ENCODE data around the gene P3R3URF.

P3R3URF gene

DNA sequence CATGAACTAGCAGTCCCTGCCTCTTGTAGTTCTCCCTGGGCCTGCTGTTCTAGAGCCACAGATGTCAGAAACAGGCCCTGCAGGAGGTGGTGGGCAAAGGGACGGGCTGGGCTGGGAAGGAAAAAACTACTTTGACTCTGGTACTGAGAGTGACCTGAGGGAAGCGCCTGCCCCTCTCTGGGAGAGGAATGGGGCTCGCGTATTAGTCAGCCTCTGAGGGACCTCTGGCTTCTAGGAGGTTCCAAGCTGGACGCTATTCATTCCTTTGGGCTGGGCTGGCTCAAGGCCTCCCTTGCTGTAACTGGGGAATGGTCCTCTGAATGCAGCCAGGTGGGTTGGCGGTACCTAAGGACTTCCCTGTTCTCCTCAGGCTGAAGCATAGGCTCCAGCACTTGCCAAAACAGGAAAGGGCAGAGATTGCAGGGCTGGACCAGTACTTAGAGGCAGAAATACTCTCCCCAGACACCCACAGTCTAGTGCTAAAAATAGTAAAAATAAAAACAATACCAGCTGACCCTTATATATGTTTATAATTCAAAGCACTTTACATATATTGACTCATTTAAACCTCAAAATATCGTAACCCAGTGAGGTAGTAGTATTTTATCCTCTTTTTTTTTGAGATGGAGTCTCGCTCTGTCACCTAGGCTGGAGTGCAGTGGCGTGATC is 14.9 kb upstream of the P3R3URF start:
- CTCF ChIA-PET: interaction anchor here (0.6 to 1.5 kb wide), 2 partner anchors 32 to 56 kb away, joined by 3 to 9 read pairs; no protein-coding TSS in a partner anchor
- POLR2A ChIA-PET (ENCODE audit: low non-redundant PET): no interaction called here
- TF ChIP-seq, protein P1, sequence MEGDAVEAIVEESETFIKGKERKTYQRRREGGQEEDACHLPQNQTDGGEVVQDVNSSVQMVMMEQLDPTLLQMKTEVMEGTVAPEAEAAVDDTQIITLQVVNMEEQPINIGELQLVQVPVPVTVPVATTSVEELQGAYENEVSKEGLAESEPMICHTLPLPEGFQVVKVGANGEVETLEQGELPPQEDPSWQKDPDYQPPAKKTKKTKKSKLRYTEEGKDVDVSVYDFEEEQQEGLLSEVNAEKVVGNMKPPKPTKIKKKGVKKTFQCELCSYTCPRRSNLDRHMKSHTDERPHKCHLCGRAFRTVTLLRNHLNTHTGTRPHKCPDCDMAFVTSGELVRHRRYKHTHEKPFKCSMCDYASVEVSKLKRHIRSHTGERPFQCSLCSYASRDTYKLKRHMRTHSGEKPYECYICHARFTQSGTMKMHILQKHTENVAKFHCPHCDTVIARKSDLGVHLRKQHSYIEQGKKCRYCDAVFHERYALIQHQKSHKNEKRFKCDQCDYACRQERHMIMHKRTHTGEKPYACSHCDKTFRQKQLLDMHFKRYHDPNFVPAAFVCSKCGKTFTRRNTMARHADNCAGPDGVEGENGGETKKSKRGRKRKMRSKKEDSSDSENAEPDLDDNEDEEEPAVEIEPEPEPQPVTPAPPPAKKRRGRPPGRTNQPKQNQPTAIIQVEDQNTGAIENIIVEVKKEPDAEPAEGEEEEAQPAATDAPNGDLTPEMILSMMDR (conservative IDR thresholded peaks at IDR 0.05; ENCODE audit: low read depth): no peak

DNA sequence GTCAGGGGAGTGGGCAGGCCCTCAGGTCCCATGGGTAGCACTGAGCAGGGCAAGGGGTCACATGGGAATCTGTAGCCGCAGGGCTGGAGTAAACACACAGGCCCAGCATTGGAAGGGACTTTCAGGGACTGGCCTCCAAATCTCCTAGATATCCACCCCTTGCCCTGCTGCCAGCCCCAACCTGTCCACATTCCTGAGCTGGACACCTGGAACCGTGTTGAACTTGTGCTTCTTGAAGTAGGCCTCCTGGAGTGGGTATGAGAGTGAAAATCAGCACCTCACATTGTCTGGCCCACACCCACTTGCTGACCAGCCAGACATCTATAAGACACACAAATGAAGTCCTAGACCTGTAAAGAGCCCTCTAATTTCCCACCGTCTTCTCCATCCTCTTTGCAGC is 14.3 kb upstream of the P3R3URF start:
- POLR2A ChIA-PET (ENCODE audit: low non-redundant PET): no interaction called here
- H3K27ac ChIP-seq: peak overlapping the region; percentile 98
- peak; percentile 49 for DNase-seq (ENCODE audit: low spot score)
- CTCF ChIA-PET: interaction anchor here (0.6 kb wide), 1 partner anchor 56 kb away, joined by 3 read pairs; no protein-coding TSS in a partner anchor
- TF ChIP-seq, protein P1 (conservative IDR thresholded peaks at IDR 0.05; ENCODE audit: low read depth): no peak

More for the DNA sequence above, 14.9 kb upstream of the P3R3URF start:
- DNase-seq (ENCODE audit: low spot score): no peak
- H3K27ac ChIP-seq: peak overlapping the region; percentile 98

DNA sequence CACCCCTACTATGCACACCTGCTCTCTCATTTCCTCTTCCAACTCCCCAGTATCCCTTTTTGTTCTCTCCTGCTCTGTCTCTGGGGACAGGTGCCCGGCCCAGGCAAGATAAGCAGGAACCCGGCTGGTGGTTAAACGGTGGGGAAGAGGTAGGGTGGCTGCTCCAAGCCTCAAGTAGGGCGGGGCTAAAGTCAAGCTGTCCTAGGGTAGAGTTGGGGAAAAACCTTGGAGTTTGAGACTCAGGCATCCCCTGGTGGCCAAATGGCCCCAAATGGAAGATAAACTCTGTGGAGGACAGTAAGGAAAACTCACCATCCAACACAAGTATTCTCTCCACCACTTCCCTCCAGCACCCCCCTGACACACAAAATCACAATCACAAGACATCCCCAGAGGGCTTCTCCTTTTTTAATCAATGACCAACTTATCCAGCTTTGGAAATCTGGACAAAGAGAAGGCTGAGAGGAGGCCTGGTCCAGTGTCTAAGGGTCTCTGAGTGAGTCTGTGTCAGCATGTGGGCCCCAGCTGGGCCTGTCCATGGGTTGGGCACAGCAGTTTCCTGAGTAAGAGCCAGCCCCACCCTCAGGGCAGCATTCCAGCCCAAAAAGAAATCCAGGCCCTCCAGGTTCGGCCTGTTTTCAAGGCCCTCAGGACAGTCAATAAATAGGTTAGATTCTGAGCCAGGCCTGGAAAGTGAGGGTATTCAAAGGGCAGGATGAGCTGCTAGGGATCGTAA is 12.2 kb upstream of the P3R3URF start:
- peak; percentile 52 for DNase-seq (ENCODE audit: low spot score)
- H3K27ac ChIP-seq: peak overlapping the region; percentile 98
- TF ChIP-seq, protein P1 (conservative IDR thresholded peaks at IDR 0.05; ENCODE audit: low read depth): no peak
- ChIA-PET CTCF (interaction anchor here (0.7 to 0.9 kb wide), 2 partner anchors 8 to 35 kb away, joined by 3 read pairs; no protein-coding TSS in a partner anchor), POLR2A (ENCODE audit: low non-redundant PET) (no interaction called here)

DNA sequence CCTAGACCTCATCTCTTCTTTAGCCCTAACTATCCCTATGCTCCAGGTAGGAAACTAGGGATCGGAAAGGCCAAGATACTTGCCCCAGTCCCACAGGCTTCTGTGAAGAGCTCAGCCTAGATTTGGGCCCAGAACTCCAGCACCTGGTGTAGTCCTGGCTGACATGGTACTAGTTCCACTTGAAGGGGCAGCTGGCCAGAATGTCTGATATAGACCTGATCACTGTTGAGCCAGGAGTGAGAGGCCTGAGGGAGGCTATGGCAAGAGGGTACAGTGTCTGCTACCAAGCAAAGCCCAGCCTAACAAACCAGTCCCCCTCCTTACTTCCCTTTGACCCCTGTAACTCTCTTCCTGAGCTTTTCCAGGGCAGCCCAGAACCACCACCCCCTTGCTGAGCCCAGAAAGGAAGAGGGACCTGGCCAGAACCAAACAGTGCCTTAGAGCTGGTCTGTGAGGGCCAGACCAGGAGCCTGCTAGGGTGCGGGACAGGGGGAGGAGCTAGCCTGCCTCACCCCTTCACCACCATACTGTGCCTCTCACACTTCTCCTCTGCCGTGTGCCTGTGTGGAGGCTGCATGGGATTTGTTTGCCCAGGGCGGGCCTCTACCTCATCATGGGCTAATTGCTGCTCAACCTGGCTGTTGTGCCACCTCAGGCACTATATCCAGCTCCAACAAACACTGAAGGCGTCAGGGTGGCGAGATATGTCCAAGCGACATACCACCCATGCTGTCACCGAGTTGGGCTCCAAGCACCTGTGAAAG is 11.0 kb upstream of the P3R3URF start:
- H3K27ac ChIP-seq: peak overlapping the region; percentile 98
- POLR2A ChIA-PET (ENCODE audit: low non-redundant PET): no interaction called here
- TF ChIP-seq, protein P1 (conservative IDR thresholded peaks at IDR 0.05; ENCODE audit: low read depth): no peak
- DNase-seq (ENCODE audit: low spot score): no peak
- CTCF ChIA-PET: interaction anchor here (0.6 to 0.7 kb wide), 2 partner anchors 12 to 36 kb away, joined by 3 read pairs; no protein-coding TSS in a partner anchor

DNA sequence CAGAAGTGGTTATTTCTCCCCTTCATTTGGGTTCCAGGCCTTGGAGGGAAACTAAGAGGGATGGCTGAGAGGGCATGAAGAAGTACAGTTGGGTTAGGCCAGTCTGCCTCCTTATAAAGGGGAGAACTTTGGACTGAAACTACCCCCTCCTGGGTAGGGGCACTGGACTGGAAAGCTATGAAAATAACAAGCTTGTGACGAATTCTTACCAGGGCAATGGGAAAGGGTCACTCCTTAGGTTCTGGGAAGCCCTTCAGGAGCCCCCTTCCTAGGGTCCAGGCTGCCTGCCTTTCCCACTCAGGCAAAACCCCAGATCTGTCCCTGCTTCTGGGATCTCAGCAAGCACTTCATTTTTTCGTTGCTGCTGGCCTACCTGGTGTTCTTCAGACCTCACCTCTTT is 9.8 kb upstream of the P3R3URF start:
- ChIA-PET POLR2A (ENCODE audit: low non-redundant PET) (no interaction called here), CTCF (interaction anchor here (0.6 kb wide), 1 partner anchor 47 kb away, joined by 7 read pairs; no protein-coding TSS in a partner anchor)
- peak overlapping the region; percentile 98 for H3K27ac ChIP-seq

More for the DNA sequence above, 9.8 kb upstream of the P3R3URF start:
- TF ChIP-seq, protein P1 (conservative IDR thresholded peaks at IDR 0.05; ENCODE audit: low read depth): no peak
- no peak for DNase-seq (ENCODE audit: low spot score)
